H1 (cell line): Measurements from ENCODE around the gene PGAM1. TPM values are rescaled to one million over a fixed set of nuclear protein-coding genes. Genes with fewer than 3 reads are reported as not detected.

Experiments used
- JUND ChIP-seq: IDR thresholded peaks from 2 replicates; pipeline ENCODE4 v1.6.1; 2011; ENCODE audit warnings: mild to moderate bottlenecking, improper control_type of control experiment, low read length
- NANOG ChIP-seq: IDR thresholded peaks from 2 replicates; pipeline ENCODE4 v1.6.1; 2011; ENCODE audit warnings: low read length, low read depth, mild to moderate bottlenecking, inconsistent platforms; ENCODE audit not compliant: insufficient read depth, poor library complexity, severe bottlenecking
- TBP ChIP-seq: IDR thresholded peaks from 2 replicates; pipeline ENCODE4 v1.6.1; 2011; ENCODE audit warnings: low read depth, low read length, improper control_type of control experiment
- polyA plus RNA-seq, 7 experiments: library from polyadenylated mRNA; depleted of rRNA in 3 of 7; stranded (reverse) in 5 of 7; unstranded in 2 of 7; fragments of >200 nt in 5 of 7; fragments of 200-250 nt in 2 of 7; gene quantifications; 1 replicate in 5 of 7; 2 replicates in 1 of 7; 4 replicates in 1 of 7; pipeline versions ENCODE4 v1.2.1 to v1.2.3, GENCODE V29; 2011 to 2013; ENCODE audit warnings: missing spikeins in 2 of 7, mixed read lengths in 2 of 7
- total RNA-seq: library from RNA; stranded (reverse); fragmentation: NEBNext Ultra II Directional; extraction: Animal tissue kit (Norgen Biotek cat#: 25700); gene quantifications from 2 replicates; pipeline ENCODE4 v1.2.1, GENCODE V29; 2021
- TF ChIP-seq, protein P1 (sequence below): IDR thresholded peaks from 2 replicates; pipeline ENCODE4 v1.6.1; 2011; ENCODE audit warnings: low read length, improper control_type of control experiment

PGAM1 gene
- total and polyA plus RNA-seq, 2 of the 8 experiments (the other 6 are each of a cell fraction or from before 2014, with no cell fraction given), result 791 to 799 TPM

DNA sequence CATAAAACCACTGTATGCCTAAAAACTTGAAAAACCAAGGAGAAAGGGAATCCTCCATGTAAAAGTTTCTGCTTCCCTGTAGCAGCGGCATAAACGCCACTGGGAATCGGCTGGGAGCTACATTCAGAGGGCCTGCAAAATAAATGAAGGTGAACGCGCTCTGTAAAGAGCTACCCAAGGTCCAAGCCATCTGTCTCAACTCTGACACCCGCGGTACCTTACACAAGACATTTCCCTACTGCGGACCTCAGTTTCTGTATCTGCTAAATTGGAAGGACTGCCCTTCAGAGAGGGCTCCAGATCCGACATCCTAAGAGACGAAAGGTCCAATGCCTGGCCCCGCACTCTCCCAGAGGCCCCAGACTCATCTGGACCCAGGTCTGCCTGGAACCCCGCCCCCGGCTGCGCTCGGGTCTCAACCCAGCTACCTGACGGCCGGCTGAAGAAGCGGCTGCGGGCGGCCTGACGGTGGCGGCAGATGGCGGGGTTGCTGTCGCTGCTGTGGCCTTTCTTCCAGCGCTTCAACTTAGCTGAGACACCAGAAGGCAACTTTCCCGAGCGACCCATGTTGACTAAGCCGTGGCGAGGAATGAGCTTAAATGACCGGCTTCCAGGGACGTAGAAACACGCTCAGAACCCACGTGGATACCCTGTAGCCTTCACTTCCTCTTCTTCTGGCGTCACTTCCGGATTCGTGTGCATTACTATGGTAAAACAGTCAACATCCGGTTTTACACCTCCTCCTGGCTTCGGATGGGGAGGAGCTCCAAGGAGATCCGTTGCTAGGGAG is 25.1 kb upstream of the PGAM1 start, which contains the start of gene RRP12 (continued):
- no peak for TF ChIP-seq JUND
- TF ChIP-seq, protein P1, sequence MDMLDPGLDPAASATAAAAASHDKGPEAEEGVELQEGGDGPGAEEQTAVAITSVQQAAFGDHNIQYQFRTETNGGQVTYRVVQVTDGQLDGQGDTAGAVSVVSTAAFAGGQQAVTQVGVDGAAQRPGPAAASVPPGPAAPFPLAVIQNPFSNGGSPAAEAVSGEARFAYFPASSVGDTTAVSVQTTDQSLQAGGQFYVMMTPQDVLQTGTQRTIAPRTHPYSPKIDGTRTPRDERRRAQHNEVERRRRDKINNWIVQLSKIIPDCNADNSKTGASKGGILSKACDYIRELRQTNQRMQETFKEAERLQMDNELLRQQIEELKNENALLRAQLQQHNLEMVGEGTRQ, result no peak
- peak; percentile 70 for TF ChIP-seq TBP
- no peak for TF ChIP-seq NANOG
